D721Med (cell line): ENCODE results near the gene MTMR10.

Experiments
- DNase-seq: peaks from one replicate; pipeline ENCODE4 v3.0.0; 2011; ENCODE audit warnings: low spot score; ENCODE audit not compliant: insufficient read length
- FAIRE-seq: peaks from 2 replicates; lab custom pipeline; 2011; peaks lifted over from hg19 to GRCh38; lab: Jason Lieb, UNC
- CTCF ChIP-seq: IDR thresholded peaks from 2 replicates; pipeline ENCODE4 v1.5.1; 2012; ENCODE audit warnings: mild to moderate bottlenecking, control low read depth; ENCODE audit not compliant: insufficient read depth; ENCODE audit errors: missing control alignments

Gene MTMR10

GRCh38 chr15:30979457-30979856 is 12.0 kb downstream of the MTMR10 start:
- DNase-seq (no peak), FAIRE-seq (no peak)
- TF ChIP-seq CTCF = no peak

GRCh38 chr15:30978328-30978727 is 13.1 kb downstream of the MTMR10 start:
- FAIRE-seq (no peak), DNase-seq (no peak)
- TF ChIP-seq CTCF = no peak

- DNase-seq = no peak
- no peak for TF ChIP-seq CTCF
- FAIRE-seq = no peak
Observed at GRCh38 chr15:30974112-30974511, 17.3 kb downstream of the MTMR10 start.

GRCh38 chr15:30973379-30973778 is 18.0 kb downstream of the MTMR10 start:
- no peak for TF ChIP-seq CTCF
- DNase-seq (no peak), FAIRE-seq (no peak)

- FAIRE-seq (no peak), DNase-seq (no peak)
- TF ChIP-seq CTCF = no peak
Observed at GRCh38 chr15:30969724-30970123, 21.7 kb downstream of the MTMR10 start.

- TF ChIP-seq CTCF = no peak
- DNase-seq = no peak
- FAIRE-seq = no peak
Observed at GRCh38 chr15:30963681-30964080, 27.7 kb downstream of the MTMR10 start.

- no peak for DNase-seq
- no peak for FAIRE-seq
- no peak for TF ChIP-seq CTCF
Observed at GRCh38 chr15:30962659-30963058, 28.8 kb downstream of the MTMR10 start.
